HG03521 (cell line): ENCODE measurements around the gene NELL2.

ENCODE experiments used
- ATAC-seq: cut with Tn5 transposase; IDR thresholded peaks from one replicate; pipeline ENCODE4 v1.9.1; 2021; ENCODE audit warnings: mild to moderate bottlenecking, moderate library complexity; ENCODE audit not compliant: unreplicated experiment

Gene NELL2

DNA sequence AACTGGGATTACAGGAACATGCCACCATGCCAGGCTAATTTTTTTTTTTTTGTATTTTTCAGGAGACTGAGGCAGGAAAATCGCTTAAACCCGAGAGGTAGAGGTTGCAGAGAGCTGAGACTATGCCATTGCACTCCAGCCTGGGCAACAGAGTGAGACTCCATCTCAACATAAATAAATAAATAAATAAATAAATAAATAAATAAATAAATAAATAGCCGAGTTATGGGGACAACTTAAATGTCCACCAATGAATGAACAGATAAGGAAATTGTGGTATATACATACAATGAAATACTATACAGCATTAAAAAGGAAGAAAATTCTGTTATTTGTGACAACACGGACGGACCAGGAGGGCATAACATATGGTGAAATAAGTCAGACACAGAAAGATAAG, 325.7 kb downstream of the NELL2 start:
- ATAC-seq = no peak

DNA sequence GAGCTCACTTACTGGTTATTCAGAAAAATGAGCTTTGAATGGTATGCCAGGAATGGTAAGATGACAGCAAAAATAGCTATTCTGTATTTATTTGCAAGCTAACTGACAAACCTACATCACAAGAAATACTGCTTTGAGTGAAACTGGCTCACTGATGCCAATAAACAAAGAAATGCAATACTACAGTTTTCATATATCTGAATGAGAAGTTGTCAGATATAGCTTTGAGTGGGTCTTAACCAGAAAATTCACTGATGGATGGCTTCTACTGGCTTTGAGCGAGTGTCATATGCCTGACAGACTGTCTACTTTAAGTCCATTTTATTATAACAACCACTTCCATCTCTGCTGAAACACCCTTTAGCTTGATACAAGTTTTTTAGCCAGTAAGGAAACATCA, 330.1 kb downstream of the NELL2 start:
- ATAC-seq = no peak

DNA sequence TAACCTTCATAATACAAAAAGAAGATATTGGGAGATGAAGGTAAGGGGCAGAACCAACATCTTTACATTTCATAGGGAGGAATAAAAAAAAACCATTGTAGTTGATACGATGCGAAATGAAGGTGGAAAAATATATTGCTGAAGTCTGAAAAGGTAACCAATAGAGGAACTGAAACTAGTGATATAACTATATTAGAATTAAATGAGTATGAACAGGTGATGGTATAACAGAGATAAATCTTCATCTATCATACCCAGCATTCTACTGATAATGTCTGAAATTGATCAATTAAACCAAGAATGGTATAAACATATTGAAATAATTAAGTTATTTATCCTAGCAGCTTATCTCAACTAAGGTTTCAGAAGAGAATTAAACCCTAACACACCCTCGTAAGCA, 332.1 kb downstream of the NELL2 start:
- no peak for ATAC-seq

DNA sequence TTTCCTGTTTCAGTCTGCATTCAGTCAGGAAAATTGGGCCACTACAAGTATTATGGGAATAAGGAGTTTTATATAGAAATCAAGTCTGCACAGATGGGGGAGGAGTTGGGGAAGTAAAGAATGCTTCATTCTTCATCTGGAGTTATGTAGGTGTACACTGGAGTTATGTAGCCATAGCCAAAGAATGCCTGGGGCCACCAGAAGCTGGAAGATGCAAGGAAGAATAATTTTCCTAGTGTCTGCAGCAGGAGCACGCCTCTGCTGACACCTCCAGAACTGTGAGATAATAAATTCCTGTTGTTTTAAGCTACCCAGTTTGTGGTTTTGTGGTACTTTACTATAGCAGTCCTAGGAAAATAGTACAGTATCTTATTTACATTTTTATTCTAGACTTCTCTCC, 333.4 kb downstream of the NELL2 start:
- ATAC-seq = no peak

DNA sequence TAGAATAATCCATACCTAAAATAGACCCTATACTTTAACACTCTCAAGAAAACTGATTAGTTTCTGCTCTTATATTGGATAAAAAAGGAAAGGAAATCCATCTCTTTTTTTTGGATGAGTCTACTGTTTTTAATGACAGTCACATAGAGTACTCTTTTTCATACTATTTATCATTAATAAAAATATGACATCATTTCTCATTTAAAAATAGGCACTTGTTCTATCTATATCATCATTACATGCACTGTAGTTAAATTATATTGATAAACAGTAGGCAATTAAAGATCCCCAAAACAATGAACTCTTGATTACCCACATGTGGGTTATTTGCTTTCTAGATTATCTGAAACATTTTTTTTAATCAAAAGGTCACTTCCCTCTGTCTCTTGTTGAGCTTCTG, 338.8 kb downstream of the NELL2 start:
- no peak for ATAC-seq

DNA sequence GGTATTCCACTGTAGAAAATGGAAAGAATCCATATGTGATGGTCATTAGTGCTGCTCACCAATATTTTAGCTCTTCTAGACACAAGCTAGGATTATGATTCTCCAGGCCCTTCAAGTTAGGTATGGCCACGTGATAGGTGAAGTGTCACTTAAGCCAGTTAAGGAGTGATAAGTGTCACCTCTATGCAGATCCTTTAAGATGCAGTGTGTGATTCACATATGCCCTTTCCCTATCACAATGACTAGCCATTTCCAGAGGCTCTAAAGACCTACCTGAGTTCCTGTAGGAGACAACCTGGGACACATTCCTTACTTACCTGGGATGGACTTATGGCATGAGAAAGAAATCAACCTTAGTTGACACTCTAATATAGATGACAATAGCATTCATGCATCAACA, 343.2 kb downstream of the NELL2 start:
- no peak for ATAC-seq

DNA sequence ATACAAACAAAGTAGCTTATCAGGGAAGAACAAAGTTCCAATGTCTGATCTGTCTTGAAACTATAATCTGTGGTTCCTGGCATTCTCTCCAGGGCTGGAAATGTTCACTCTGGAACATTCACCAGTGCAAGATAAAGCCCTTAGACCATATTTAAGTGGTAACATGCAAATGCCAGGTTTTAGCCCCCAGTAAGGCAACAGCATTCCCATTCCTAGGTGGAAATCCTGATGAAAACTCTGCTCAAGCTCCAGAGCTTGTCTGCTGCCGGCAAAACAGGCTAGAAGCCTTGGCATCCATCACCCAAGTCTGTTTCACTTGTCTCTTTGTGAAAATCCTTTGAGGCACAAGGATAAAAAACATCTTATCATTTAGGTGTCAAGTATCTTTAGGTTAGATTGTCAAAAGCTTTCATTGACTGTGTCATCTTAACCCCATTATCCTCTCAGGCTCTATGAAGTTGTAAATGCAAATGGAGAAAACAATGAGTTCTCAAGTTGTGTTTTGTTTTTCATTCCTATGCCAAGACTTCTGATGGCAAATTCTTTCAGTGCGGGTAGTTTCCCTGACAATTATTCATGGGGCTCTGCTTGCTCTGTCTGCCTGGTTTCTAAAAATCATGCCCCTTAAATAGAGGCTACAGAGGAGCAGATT, 344.7 kb downstream of the NELL2 start:
- ATAC-seq = no peak

DNA sequence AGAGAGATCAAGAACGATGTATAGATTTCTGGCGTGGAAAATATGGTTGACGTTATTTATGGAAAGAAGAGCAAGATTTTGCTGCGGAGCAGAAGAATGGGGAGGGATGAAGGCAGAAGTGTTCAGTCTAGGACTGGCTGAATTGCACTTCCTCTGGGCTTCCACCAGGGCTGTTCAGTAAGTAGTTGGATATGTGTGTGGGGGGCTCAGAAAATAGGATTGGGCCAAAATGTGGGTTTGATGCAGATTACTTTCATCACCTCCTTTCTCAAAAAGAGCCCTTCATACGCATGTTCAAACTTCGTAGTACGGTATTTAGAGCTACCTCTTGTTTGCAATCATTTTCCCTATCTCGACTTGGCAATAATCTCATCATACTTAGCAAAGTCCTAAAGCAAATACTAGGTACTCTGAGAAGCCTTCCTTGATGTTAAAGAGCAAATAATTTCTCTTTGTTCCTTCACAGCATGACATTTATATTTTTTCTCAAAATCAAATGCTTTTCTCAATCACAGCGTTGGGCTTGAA, 349.4 kb downstream of the NELL2 start:
- no peak for ATAC-seq

DNA sequence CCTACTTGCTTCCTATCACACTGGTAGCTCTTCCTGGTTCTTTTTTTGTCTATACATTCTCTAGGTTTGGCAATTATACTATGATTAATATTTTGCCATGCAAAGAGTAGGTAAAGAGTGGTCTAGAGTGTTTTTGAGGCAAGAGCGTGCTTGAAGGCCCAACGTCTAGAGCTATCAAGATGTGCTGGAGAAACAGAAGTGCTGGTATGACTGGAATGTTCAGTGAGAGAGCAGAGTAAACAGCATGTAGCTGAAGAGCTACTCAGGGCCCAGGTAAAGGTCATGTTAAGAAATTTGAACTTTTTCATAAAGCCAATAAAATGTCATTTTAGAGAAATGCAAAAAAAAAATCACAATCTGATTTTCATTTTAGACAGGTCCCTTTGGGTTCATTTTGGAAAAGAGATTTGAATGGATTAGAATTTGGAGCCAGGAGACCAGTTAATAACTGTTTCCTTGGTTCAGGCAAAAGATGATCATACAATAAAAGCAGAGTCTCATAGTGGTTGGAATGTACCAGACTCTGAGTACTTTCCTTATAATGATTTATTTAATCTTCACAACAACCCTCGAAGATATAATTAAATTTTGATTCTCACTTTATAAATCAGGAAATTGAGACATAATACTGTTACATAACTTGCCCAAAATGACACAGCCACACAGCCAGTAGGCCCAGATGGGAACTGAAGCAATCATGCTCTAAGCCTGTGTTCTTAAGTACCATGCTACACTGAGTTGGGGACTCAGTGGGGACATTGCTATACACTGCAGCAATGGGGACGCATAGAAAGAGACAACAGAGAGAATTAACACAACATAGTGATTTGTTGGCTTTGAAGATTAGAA, 350.1 kb downstream of the NELL2 start:
- ATAC-seq = no peak

DNA sequence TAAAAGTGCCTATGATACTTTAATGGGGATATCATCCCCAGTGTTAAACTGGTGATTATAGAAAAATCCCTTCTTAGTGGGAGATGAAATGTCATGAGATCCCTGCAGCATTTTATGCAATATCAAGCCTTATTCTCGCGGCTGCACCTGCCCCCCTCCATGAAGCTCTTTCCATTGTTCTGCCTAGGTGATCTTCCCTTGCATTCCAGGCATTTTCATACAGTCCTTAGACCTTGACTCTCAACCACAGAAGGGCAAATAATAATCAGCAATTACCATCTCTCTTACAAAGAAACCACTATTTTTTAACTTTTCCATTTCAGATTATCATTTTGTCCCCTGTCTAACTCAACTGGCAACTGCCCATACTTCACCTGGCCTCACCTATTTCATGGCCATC, 352.3 kb downstream of the NELL2 start:
- ATAC-seq = no peak

DNA sequence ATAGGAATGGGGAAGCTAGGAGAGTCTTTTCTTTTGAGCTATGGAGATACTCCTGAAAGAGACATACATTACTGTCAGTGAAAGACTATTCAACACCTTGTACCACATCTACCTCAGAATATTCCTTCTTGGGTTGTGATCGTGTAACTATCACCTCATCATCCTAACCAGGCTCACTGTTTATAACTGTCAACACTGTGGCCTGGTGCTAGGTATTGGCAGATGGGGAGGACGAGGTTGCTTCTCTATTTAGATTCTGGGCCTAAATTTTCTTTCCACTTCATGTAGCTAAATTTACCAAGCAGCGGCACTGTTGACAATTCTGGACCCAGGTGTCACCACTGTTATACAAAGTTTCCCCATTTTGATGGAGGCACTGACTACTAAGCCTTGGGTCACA, 354.4 kb downstream of the NELL2 start:
- ATAC-seq = no peak

DNA sequence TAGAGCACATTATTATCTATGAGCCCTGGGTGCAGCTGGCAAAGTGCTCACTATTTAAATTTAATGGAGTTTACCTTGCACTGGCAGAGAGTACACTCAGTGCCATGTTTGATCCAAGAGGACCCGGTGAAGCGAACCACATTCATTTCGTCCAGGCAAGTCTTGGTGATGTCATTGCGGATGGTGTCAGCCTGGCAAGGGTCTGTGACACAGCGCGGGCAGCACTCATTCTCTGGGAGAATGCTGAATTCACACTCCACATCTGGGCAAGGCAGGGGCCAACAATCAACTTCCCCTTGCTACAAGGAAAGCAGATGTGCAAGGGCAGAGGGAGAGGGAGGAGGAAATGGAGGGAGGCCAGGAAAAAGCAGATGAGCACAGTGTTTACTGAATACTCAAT, 356.2 kb downstream of the NELL2 start:
- ATAC-seq = no peak

DNA sequence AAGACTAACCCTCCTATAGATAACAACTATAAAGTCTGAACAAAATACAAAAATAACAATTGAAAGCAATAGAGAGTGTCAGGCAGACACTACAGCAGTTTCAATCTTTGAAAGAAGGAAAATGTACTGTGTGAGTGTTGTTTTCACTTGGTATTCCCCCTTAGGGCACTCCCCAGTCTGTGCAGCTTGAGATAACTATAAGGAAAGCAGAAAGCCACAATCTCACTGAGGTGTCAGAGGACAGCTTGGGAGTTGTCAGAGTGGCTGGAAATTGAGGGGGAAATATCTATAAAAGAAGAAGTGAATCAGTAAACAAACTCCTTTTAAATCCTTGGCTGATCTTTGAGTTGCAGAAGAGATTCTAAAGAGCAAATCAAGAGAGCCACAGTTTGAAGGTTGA, 364.8 kb downstream of the NELL2 start:
- ATAC-seq = no peak

DNA sequence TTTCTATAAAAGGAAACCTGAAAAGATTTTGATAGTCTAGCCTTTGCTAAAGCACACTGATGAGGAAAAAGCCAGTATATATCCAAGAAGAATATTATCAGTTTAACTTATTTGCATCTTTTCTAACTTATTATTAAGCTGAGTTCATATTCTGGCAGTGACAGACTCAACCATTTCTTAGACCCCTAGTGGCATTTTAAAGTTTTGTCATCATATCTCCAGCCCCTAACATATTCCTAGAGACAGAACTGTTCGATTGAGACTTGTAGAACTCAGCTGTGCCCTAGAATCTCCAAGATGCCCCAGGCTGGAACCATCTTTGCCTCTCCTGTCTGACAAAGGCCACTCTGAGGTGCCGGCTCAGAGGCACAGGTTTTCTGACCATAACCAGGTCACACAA, 365.6 kb downstream of the NELL2 start:
- ATAC-seq = no peak

DNA sequence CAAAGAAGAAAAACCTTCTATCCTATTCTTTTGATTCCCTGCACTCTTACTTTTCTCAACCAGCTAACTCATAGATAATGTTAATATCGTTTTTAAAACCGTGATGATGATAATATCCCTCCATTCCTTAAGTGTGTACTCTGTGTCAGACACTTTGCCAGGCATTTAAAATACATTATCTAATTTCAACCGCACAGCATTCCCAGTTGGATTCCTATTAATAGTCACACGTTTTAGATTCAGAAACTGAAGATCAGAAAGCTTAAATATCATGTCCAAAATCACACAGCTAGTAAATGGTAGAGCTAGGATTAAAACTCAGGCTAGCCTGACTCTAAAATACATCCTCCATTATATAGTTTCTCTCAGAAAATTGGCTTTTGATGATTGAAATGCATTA, 366.0 kb downstream of the NELL2 start:
- no peak for ATAC-seq

DNA sequence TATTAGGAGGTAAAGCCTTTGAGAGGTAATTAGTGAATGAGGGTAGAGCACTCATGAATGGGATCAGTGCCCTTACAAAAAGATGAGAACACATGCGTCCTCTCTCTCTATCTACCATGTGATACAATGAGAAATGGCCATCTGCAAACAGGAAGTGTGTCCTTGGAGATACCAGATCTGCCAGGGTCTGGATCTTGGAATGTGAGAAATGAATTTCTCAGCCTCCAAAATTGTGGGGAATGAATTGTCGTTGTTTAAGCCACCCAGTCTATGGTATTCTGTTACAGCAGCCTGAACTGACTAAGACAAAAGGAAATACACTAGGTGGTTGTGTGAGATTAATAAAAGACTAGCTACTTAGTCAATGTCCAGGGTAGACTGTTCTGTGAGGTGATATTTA, 366.6 kb downstream of the NELL2 start:
- no peak for ATAC-seq

DNA sequence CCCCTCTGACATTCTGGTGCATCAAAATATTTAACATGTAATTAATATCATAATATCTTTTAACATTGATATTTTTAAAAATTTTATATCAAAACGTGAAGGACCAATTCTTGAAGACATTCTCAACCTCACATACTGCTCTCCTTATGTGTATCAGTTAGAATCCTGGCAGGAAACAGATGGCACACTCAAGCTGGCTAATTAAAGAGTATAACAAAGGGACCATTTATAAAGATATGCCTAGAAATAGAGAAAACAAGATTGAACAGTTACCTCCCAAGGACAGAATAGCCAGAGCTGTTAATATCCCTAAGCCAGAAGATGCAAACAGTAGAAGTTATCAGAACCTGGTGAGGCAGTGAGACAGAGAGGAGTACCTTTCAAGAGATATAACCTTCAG, 368.7 kb downstream of the NELL2 start:
- no peak for ATAC-seq

DNA sequence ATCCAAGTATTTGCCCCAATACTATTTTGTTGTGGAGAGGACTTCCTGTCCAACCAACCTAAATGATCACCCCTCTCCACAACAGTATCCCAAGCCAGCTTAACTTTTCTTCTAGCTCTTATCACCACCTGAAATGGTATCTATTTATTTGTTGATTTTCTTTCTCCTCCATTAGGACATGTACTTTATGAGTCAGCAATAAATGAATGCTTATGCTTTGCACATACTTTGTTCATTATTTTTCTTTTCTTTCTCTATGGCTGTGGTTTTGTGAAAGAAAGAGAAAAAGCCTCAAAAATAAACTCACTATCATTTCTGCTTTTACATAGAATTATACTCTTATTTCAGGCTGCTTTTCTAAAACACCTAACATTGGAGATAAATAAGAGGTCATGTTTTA, 371.3 kb downstream of the NELL2 start:
- ATAC-seq = no peak

DNA sequence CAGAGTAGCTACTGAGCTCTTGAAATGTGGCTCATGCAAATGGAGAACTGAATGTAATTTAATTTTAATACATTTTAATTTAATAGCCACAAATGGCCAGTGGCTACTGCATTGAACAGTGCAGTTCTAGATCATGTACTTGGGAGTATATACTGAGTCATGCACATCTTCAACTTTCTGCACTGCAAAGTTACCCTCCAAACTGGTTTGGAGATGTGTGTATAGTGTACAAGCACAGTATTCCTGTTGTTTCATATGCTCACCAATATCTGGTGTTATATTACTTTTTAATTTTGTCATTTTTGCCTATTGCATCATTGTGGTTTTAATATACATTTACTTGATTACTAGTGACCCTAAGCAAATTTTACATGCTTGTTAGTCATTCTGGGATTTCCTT, 372.8 kb downstream of the NELL2 start:
- no peak for ATAC-seq

DNA sequence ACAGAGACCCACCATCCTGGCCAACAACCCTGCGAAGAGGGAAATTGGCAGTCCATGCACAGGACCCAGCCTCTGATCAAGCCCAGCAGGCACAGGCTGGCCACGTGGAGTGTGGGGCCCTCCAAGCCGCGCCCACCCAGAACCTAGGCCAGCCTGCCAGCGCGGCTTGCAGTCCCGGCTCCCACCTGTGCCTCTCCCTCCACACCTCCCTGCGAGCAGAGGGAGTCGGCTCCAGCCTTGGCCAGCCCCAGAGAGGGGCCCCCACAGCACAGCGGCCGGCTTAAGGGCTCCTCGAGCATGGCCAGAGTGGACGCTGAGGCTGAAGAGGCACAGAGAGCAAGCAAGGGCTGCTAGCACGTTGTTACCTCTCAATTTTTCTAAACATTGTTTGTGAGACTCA, 373.4 kb downstream of the NELL2 start:
- ATAC-seq = no peak

DNA sequence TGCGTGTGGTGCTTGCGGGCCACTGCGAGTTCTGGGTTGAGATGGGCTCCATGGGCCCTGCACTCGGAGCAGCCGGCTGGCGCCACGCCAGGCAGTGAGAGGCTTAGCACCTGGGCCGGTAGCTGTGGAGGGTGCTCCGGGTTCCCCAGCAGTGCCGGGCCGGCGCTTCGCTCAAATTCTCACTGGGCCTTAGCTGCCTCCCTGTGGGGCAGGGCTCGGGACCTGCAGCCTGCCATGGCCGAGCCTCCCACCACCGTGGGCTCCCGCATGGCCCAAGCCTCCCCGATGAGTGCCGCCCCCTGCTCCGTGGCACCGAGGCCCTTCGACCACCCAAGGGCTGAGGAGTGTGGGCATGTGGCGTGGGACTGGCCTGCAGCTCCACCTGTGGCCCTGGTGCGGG, 375.7 kb downstream of the NELL2 start:
- no peak for ATAC-seq

DNA sequence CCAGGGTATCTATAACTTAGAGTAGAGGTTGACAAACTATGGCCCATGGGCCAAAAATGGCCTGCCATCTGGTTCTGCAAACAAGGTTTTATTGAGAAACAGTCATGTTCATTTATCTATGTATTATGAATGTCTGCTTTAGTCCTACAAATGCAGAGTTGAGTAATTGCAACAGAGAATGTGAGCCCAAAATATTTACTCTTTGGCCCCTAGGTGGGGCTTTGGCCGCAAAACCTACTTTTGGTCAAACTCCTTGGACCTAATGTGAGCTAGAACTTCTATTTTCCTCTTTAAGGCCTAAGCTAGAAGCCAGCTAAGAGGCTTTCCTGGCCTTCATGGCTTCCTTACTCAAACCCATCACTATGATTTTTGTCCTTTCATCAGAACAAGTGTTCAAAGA, 379.1 kb downstream of the NELL2 start:
- ATAC-seq = no peak
